ENCODE measurements around the gene ORMDL3. TPM values are rescaled to one million over a fixed set of nuclear protein-coding genes. Genes with fewer than 3 reads are reported as not detected.
A peak's percentile ranks its signal among the peaks of the same experiment; 100 is the strongest.

Gene ORMDL3
- total and polyA plus RNA-seq, 2 experiments from 2014 or later: 56.4 to 73.3 TPM

GRCh38 chr17:39943702-39944392, 16.4 kb upstream of the ORMDL3 start:
- 96% methylated on average over 14 of the region's 14 CpGs for WGBS (ENCODE audit: low lambda C conversion rate, missing lambda C conversion rate)
- H3K27me3 ChIP-seq: no peaks in the 10 kb centered on the region

GRCh38 chr17:39939588-39940419, 12.4 kb upstream of the ORMDL3 start:
- Histone ChIP-seq H3K79me2 (no peaks in the 10 kb centered on the region), H4K20me1 (ENCODE audit: insufficient read depth, poor library complexity, severe bottlenecking) (no peaks in the 10 kb centered on the region), H3K36me3 (replicated peaks; ENCODE audit: insufficient read depth, low read depth) (no peaks in the 10 kb centered on the region), H3K27me3 (no peaks in the 10 kb centered on the region), H2AFZ (no peak overlapping the region), H3K9me3 (ENCODE audit: low read depth) (no peaks in the 10 kb centered on the region), H3K9me2 (replicated peaks; ENCODE audit: insufficient read depth) (no peaks in the 10 kb centered on the region), H3K4me1 (ENCODE audit: insufficient read depth) (peaks cover 8% of the 10 kb centered on the region), H3K27ac (peak overlapping the region; percentile 72), H3K4me3 (no peak overlapping the region), H3K4me2 (peak overlapping the region; percentile 11)
- 62% methylated on average over 6 of the region's 6 CpGs for WGBS (ENCODE audit: low lambda C conversion rate, missing lambda C conversion rate)
- peak; percentile 68 for DNase-seq (ENCODE audit: low spot score)
- TF ChIP-seq CTCF (IDR thresholded peaks at IDR 0.05; ENCODE audit: poor library complexity) (peak; percentile 47), EZH2 (IDR thresholded peaks at IDR 0.05; ENCODE audit: borderline replicate concordance) (no peak), EZH2phosphoT487 (IDR thresholded peaks at IDR 0.05; ENCODE audit: low read depth, severe bottlenecking, unreplicated experiment) (no peak)

More at GRCh38 chr17:39943702-39944392, 16.4 kb upstream of the ORMDL3 start:
- Histone ChIP-seq H4K20me1 (ENCODE audit: insufficient read depth, poor library complexity, severe bottlenecking) (no peaks in the 10 kb centered on the region), H3K9me2 (replicated peaks; ENCODE audit: insufficient read depth) (no peaks in the 10 kb centered on the region), H3K79me2 (no peaks in the 10 kb centered on the region), H3K4me3 (no peak overlapping the region), H3K4me2 (no peak overlapping the region), H3K27ac (no peak overlapping the region), H2AFZ (no peak overlapping the region), H3K9me3 (ENCODE audit: low read depth) (no peaks in the 10 kb centered on the region), H3K36me3 (replicated peaks; ENCODE audit: insufficient read depth, low read depth) (no peaks in the 10 kb centered on the region), H3K4me1 (ENCODE audit: insufficient read depth) (peaks cover 8% of the 10 kb centered on the region)
- no peak for TF ChIP-seq EZH2phosphoT487 (IDR thresholded peaks at IDR 0.05; ENCODE audit: low read depth, severe bottlenecking, unreplicated experiment)
- no peak for TF ChIP-seq CTCF (IDR thresholded peaks at IDR 0.05; ENCODE audit: poor library complexity)
- TF ChIP-seq EZH2 (IDR thresholded peaks at IDR 0.05; ENCODE audit: borderline replicate concordance): no peak
- no peak for DNase-seq (ENCODE audit: low spot score)

- H3K9me3 ChIP-seq (ENCODE audit: low read depth): no peaks in the 10 kb centered on the region
- H3K9me2 ChIP-seq (replicated peaks; ENCODE audit: insufficient read depth): no peaks in the 10 kb centered on the region
- H3K4me2 ChIP-seq: no peak overlapping the region
- no peak overlapping the region for H3K27ac ChIP-seq
- WGBS (ENCODE audit: low lambda C conversion rate, missing lambda C conversion rate): 92% methylated on average over 3 of the region's 3 CpGs
- no peaks in the 10 kb centered on the region for H4K20me1 ChIP-seq (ENCODE audit: insufficient read depth, poor library complexity, severe bottlenecking)
- no peak for DNase-seq (ENCODE audit: low spot score)
- H3K79me2 ChIP-seq: no peaks in the 10 kb centered on the region
- H3K4me3 ChIP-seq: no peak overlapping the region
- no peak overlapping the region for H2AFZ ChIP-seq
- H3K36me3 ChIP-seq (replicated peaks; ENCODE audit: insufficient read depth, low read depth): no peaks in the 10 kb centered on the region
- no peak for TF ChIP-seq EZH2phosphoT487 (IDR thresholded peaks at IDR 0.05; ENCODE audit: low read depth, severe bottlenecking, unreplicated experiment)
- TF ChIP-seq EZH2 (IDR thresholded peaks at IDR 0.05; ENCODE audit: borderline replicate concordance): no peak
- no peak for TF ChIP-seq CTCF (IDR thresholded peaks at IDR 0.05; ENCODE audit: poor library complexity)
- no peaks in the 10 kb centered on the region for H3K27me3 ChIP-seq
- H3K4me1 ChIP-seq (ENCODE audit: insufficient read depth): peaks cover 8% of the 10 kb centered on the region
Observed at GRCh38 chr17:39939106-39939505, 11.7 kb upstream of the ORMDL3 start.

All from hepatocyte (in vitro differentiated cells).